Caco-2 (cell line): ENCODE results near the gene ANAPC10. TPM values are rescaled to one million over a fixed set of nuclear protein-coding genes. Genes with fewer than 3 reads are reported as not detected.

Experiments used
- BruUV-seq: library from RNA; stranded (reverse); fragments of 400-500 nt; replicated peaks from 2 replicates; lab custom pipeline; 2021; lab: Mats Ljungman, UMichigan
- CTCF ChIA-PET: fragments of 300-600 bp; sonication (Branson Sonifier 250); formaldehyde crosslinking; loops from one replicate; lab custom pipeline; 2022; ENCODE audit warnings: antibody characterized with exemption; lab: Charles Lee
- POLR2A ChIA-PET: fragments of 300-600 bp; sonication (Branson Sonifier 250); formaldehyde crosslinking; loops from one replicate; lab custom pipeline; 2022; ENCODE audit warnings: antibody characterized with exemption; lab: Charles Lee
- DNase-seq, 2 experiments: peaks; one replicate each; pipeline versions ENCODE4 v3.0.0 to v3.0.0-alpha.2; 2020 to 2022
- H3K27me3 ChIP-seq: replicated peaks from 2 replicates; pipeline ENCODE4 v1.6.0; 2011; ENCODE audit warnings: low read length; ENCODE audit not compliant: control insufficient read depth, insufficient read depth
- H3K36me3 ChIP-seq: 2 replicates; pipeline ENCODE4 v1.5.1; 2011; ENCODE audit warnings: low read length; ENCODE audit not compliant: control insufficient read depth, insufficient read depth
- H3K4me1 ChIP-seq: fragments of 250-450 bp; sonication (Bioruptor Pico); 2 replicates; pipeline ENCODE4 v1.5.1; 2020; ENCODE audit warnings: mild to moderate bottlenecking
- H3K4me3 ChIP-seq: 2 replicates; pipeline ENCODE4 v1.5.1; 2011; ENCODE audit warnings: low read depth, mild to moderate bottlenecking, control low read depth, low read length
- H3K9me3 ChIP-seq: fragments of 250-450 bp; sonication (Bioruptor Pico); 2 replicates; pipeline ENCODE4 v1.5.1; 2020; ENCODE audit warnings: mild to moderate bottlenecking, moderate library complexity
- H3K27ac Mint-ChIP-seq: one replicate; pipeline ENCODE4 v1.8.0; 2022; ENCODE audit warnings: mixed read lengths; ENCODE audit not compliant: unreplicated experiment
- H3K27me3 Mint-ChIP-seq: one replicate; pipeline ENCODE4 v1.8.0; 2022; ENCODE audit warnings: mixed read lengths; ENCODE audit not compliant: insufficient read depth, unreplicated experiment
- H3K36me3 Mint-ChIP-seq: one replicate; pipeline ENCODE4 v1.8.0; 2022; ENCODE audit warnings: mild to moderate bottlenecking, mixed read lengths; ENCODE audit not compliant: insufficient read depth, unreplicated experiment
- H3K4me1 Mint-ChIP-seq: one replicate; pipeline ENCODE4 v1.8.0; 2022; ENCODE audit warnings: low read depth, mixed read lengths; ENCODE audit not compliant: unreplicated experiment
- H3K4me3 Mint-ChIP-seq: one replicate; pipeline ENCODE4 v1.8.0; 2022; ENCODE audit warnings: mild to moderate bottlenecking, moderate library complexity, mixed read lengths; ENCODE audit not compliant: unreplicated experiment
- H3K9me3 Mint-ChIP-seq: one replicate; pipeline ENCODE4 v1.8.0; 2022; ENCODE audit warnings: mixed read lengths; ENCODE audit not compliant: unreplicated experiment
- CTCF ChIP-seq, 2 experiments: fragments of 200-600 bp in 1 of 2; IDR thresholded peaks; 1 replicate in 1 of 2; 2 replicates in 1 of 2; pipeline versions ENCODE4 v1.5.1 to v1.8.0; 2011 to 2022; ENCODE audit warnings: antibody characterized with exemption in 1 of 2, control low read depth in 1 of 2, inconsistent platforms in 1 of 2, low read depth in 1 of 2, low read length in 1 of 2, mild to moderate bottlenecking in 1 of 2, moderate library complexity in 1 of 2; ENCODE audit not compliant: insufficient read depth in 1 of 2, severe bottlenecking in 1 of 2, unreplicated experiment in 1 of 2
- intact Hi-C: fragments of 100-400 bp; cut with micrococcal nuclease; formaldehyde crosslinking; loops from one replicate; pipeline ENCODE4 v1.10.0; 2022; ENCODE audit not compliant: unreplicated experiment
- total RNA-seq: library from RNA; stranded (reverse); gene quantifications from 2 replicates; pipeline ENCODE4 v1.2.3, GENCODE V29; 2022

ANAPC10 gene
- total RNA-seq, 1 experiment from 2014 or later: 24.2 TPM

GRCh38 chr4:145131848-145132247 lies 33.9 kb upstream of the ANAPC10 start:
- no peak for TF ChIP-seq CTCF (IDR thresholded peaks at IDR 0.05; ENCODE audit: insufficient read depth in 1 of 2, low read depth in 1 of 2, low read length in 1 of 2, severe bottlenecking in 1 of 2, unreplicated experiment in 1 of 2)
- no peak for DNase-seq
- no peak overlapping the region for H3K4me3 ChIP-seq
- no TSS peak for BruUV-seq
- no peak overlapping the region for H3K27ac Mint-ChIP-seq
- no peaks in the 10 kb centered on the region for H3K9me3 ChIP-seq
- H3K36me3 ChIP-seq: no peaks in the 10 kb centered on the region
- H3K4me1 ChIP-seq: no peaks in the 10 kb centered on the region
- H3K4me1 Mint-ChIP-seq: no peaks in the 10 kb centered on the region
- H3K36me3 Mint-ChIP-seq: peaks cover 46% of the 10 kb centered on the region
- intact Hi-C loops: no loop called here
- H3K27me3 Mint-ChIP-seq: no peaks in the 10 kb centered on the region
- H3K27me3 ChIP-seq: no peaks in the 10 kb centered on the region
- H3K4me3 Mint-ChIP-seq: no peak overlapping the region
- no peaks in the 10 kb centered on the region for H3K9me3 Mint-ChIP-seq
- CTCF ChIA-PET: no interaction called here
- POLR2A ChIA-PET: no interaction called here

- Histone ChIP-seq H3K36me3 (no peaks in the 10 kb centered on the region), H3K4me3 (no peak overlapping the region), H3K27me3 (no peaks in the 10 kb centered on the region), H3K9me3 (no peaks in the 10 kb centered on the region), H3K4me1 (no peaks in the 10 kb centered on the region)
- TF ChIP-seq CTCF (IDR thresholded peaks at IDR 0.05; ENCODE audit: insufficient read depth in 1 of 2, low read depth in 1 of 2, low read length in 1 of 2, severe bottlenecking in 1 of 2, unreplicated experiment in 1 of 2): no peak
- no peak for DNase-seq
- Mint-ChIP-seq H3K4me3 (no peak overlapping the region), H3K4me1 (no peaks in the 10 kb centered on the region), H3K9me3 (no peaks in the 10 kb centered on the region), H3K36me3 (peaks cover 56% of the 10 kb centered on the region), H3K27ac (no peak overlapping the region), H3K27me3 (no peaks in the 10 kb centered on the region)
- ChIA-PET CTCF (no interaction called here), POLR2A (interaction anchor here (0.5 kb wide), 1 partner anchor 51 kb away, joined by 5 read pairs; no protein-coding TSS in a partner anchor)
- intact Hi-C loops: no loop called here
- BruUV-seq: no TSS peak
These were observed 32.9 kb upstream of the ANAPC10 start for GRCh38 chr4:145130788-145131399.

GRCh38 chr4:145130130-145130529 lies 32.1 kb upstream of the ANAPC10 start:
- H3K36me3 Mint-ChIP-seq: peaks cover 59% of the 10 kb centered on the region
- H3K27me3 Mint-ChIP-seq: no peaks in the 10 kb centered on the region
- Histone ChIP-seq H3K4me3 (no peak overlapping the region), H3K27me3 (no peaks in the 10 kb centered on the region), H3K4me1 (no peaks in the 10 kb centered on the region), H3K36me3 (no peaks in the 10 kb centered on the region), H3K9me3 (no peaks in the 10 kb centered on the region)
- no peak for DNase-seq
- H3K9me3 Mint-ChIP-seq: no peaks in the 10 kb centered on the region
- ChIA-PET CTCF (no interaction called here), POLR2A (no interaction called here)
- no TSS peak for BruUV-seq
- H3K4me3 Mint-ChIP-seq: no peak overlapping the region
- no peak overlapping the region for H3K27ac Mint-ChIP-seq
- TF ChIP-seq CTCF (IDR thresholded peaks at IDR 0.05; ENCODE audit: insufficient read depth in 1 of 2, low read depth in 1 of 2, low read length in 1 of 2, severe bottlenecking in 1 of 2, unreplicated experiment in 1 of 2): no peak
- intact Hi-C loops: no loop called here
- H3K4me1 Mint-ChIP-seq: no peaks in the 10 kb centered on the region
